ENCODE measurements around the gene OR6X1.
A peak's percentile ranks its signal among the peaks of the same experiment; 100 is the strongest.
"Not testable (repeated sequence)": the region's sequence is repeated elsewhere in the genome, so short reads cannot be mapped to it uniquely, and the experiment has no call there.

Gene OR6X1

GRCh38 chr11:123775289-123775688 lies 21.0 kb upstream of the OR6X1 start:
- ATAC-seq (replicated peaks; ENCODE audit: extremely low read depth, poor library complexity, severe bottlenecking) (no peak), DNase-seq (ENCODE audit: low spot score in 2 of 2) (no peak)
- H3K4me3 Mint-ChIP-seq: no peak overlapping the region
- H3K36me3 Mint-ChIP-seq (ENCODE audit: insufficient read depth): no peaks in the 10 kb centered on the region
- H3K27ac Mint-ChIP-seq (ENCODE audit: low read depth): no peak overlapping the region
- no peaks in the 10 kb centered on the region for H3K4me1 Mint-ChIP-seq
- H3K27me3 Mint-ChIP-seq: peaks cover 30% of the 10 kb centered on the region
- H3K9me3 Mint-ChIP-seq: no peaks in the 10 kb centered on the region

- ATAC-seq (replicated peaks; ENCODE audit: extremely low read depth, poor library complexity, severe bottlenecking) (no peak), DNase-seq (ENCODE audit: low spot score in 2 of 2) (no peak)
- H3K27ac Mint-ChIP-seq (ENCODE audit: low read depth): no peak overlapping the region
- no peak overlapping the region for H3K4me3 Mint-ChIP-seq
- no peaks in the 10 kb centered on the region for H3K4me1 Mint-ChIP-seq
- no peaks in the 10 kb centered on the region for H3K9me3 Mint-ChIP-seq
- peaks cover 29% of the 10 kb centered on the region for H3K27me3 Mint-ChIP-seq
- no peaks in the 10 kb centered on the region for H3K36me3 Mint-ChIP-seq (ENCODE audit: insufficient read depth)
These were observed 19.6 kb upstream of the OR6X1 start for GRCh38 chr11:123773959-123774358.

DNA sequence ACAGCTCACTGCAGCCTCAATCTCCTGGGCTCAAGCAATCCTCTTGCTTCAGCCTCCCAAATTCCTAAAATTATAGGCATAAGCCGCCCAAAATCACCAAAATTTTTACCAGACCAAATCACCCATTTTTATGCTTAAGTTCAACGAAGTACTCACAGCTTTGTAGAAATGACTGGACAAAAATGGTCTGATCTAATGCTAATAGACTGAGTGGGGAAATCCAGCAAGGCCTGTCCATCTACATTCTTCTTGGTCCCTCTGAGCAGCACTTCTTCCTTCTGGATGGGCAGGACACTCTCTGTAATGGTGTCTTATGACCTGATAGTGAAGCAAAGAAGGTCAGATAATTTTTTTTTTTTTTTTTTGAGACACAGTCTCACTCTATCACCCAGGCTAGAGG lies 18.7 kb upstream of the OR6X1 start:
- ATAC-seq (replicated peaks; ENCODE audit: extremely low read depth, poor library complexity, severe bottlenecking) (no peak), DNase-seq (ENCODE audit: low spot score in 2 of 2) (no peak)
- H3K27ac Mint-ChIP-seq (ENCODE audit: low read depth): no peak overlapping the region
- no peak overlapping the region for H3K4me3 Mint-ChIP-seq
- H3K4me1 Mint-ChIP-seq: no peaks in the 10 kb centered on the region
- H3K36me3 Mint-ChIP-seq (ENCODE audit: insufficient read depth): no peaks in the 10 kb centered on the region
- H3K27me3 Mint-ChIP-seq: peaks cover 29% of the 10 kb centered on the region
- no peaks in the 10 kb centered on the region for H3K9me3 Mint-ChIP-seq

GRCh38 chr11:123771664-123772063 lies 17.3 kb upstream of the OR6X1 start:
- H3K4me3 Mint-ChIP-seq: no peak overlapping the region
- H3K27me3 Mint-ChIP-seq: peaks cover 34% of the 10 kb centered on the region
- ATAC-seq (replicated peaks; ENCODE audit: extremely low read depth, poor library complexity, severe bottlenecking) (no peak), DNase-seq (ENCODE audit: low spot score in 2 of 2) (no peak)
- H3K27ac Mint-ChIP-seq (ENCODE audit: low read depth): no peak overlapping the region
- H3K36me3 Mint-ChIP-seq (ENCODE audit: insufficient read depth): no peaks in the 10 kb centered on the region
- no peaks in the 10 kb centered on the region for H3K4me1 Mint-ChIP-seq
- H3K9me3 Mint-ChIP-seq: no peaks in the 10 kb centered on the region

GRCh38 chr11:123770712-123771111 lies 16.4 kb upstream of the OR6X1 start:
- Mint-ChIP-seq H3K4me1 (no peaks in the 10 kb centered on the region), H3K36me3 (ENCODE audit: insufficient read depth) (no peaks in the 10 kb centered on the region), H3K27me3 (peaks cover 42% of the 10 kb centered on the region), H3K9me3 (no peaks in the 10 kb centered on the region), H3K27ac (ENCODE audit: low read depth) (no peak overlapping the region), H3K4me3 (no peak overlapping the region)
- ATAC-seq (replicated peaks; ENCODE audit: extremely low read depth, poor library complexity, severe bottlenecking) (no peak), DNase-seq (ENCODE audit: low spot score in 2 of 2) (no peak)

DNA sequence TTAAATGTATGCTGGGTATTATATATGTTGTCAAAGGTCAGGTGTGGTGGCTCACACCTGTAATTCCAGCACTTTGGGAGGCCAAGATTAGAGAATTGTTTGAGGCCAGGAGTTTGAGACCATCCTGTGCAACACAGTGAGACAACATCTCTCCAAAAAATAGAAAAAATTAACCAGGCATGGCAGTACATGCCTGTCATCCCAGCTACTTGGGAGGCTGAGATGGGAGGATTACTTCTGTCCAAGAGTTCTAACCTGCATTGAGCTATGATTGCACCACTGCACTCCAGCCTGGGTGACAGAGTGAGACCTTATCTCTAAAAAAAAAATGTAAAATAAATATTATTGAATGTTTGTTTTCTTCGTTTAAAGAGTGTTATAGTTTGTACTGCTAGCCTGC lies 11.3 kb upstream of the OR6X1 start:
- DNase-seq (ENCODE audit: low spot score in 2 of 2): no peak
- Mint-ChIP-seq H3K4me1 (no peaks in the 10 kb centered on the region), H3K27me3 (peaks cover 45% of the 10 kb centered on the region), H3K4me3 (no peak overlapping the region), H3K9me3 (peaks cover 9% of the 10 kb centered on the region), H3K36me3 (ENCODE audit: insufficient read depth) (no peaks in the 10 kb centered on the region), H3K27ac (ENCODE audit: low read depth) (no peak overlapping the region)
- no peak for ATAC-seq (replicated peaks; ENCODE audit: extremely low read depth, poor library complexity, severe bottlenecking)

DNA sequence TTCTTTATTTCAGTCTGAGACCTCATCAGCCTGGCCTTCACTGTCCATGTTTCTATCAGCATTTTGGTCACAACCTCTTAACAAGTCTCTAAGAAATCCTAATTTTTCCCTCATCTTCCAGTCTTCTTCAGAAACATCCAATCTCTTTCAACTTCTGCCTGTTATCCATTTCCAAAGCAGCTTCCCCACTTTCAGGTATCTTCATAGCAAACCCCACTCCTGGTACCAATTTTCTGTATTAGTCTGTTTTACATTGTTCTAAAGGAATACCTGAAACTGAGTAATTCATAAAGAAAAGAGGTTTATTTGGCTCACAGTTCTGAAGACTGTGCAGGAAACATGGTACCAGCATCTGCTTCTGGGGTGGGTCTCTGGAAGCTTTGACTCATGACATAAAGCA lies 8.1 kb upstream of the OR6X1 start:
- no peak for DNase-seq (ENCODE audit: low spot score in 2 of 2)
- no peaks in the 10 kb centered on the region for H3K4me1 Mint-ChIP-seq
- peaks cover 33% of the 10 kb centered on the region for H3K27me3 Mint-ChIP-seq
- no peak for ATAC-seq (replicated peaks; ENCODE audit: extremely low read depth, poor library complexity, severe bottlenecking)
- no peak overlapping the region for H3K4me3 Mint-ChIP-seq
- peaks cover 9% of the 10 kb centered on the region for H3K9me3 Mint-ChIP-seq
- H3K27ac Mint-ChIP-seq (ENCODE audit: low read depth): no peak overlapping the region
- H3K36me3 Mint-ChIP-seq (ENCODE audit: insufficient read depth): no peaks in the 10 kb centered on the region

DNA sequence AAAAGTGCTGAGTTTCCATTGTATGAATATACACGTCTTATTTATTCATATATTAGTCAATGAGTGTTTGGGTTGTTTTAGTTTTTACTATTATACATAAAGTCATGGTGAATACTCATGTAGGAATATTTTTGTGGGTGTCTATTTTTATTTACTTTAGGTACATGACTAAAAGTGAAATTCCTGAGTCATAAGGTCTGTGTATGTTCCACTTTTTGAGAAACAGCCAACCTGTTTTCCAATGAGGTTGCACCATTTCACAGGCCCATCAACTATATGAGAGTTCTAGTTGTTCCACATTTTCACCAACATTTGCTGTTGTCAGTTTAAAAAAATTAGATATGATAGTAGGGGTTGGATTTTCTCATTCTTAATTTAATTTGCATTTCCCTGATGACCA lies 6.6 kb upstream of the OR6X1 start:
- ATAC-seq (replicated peaks; ENCODE audit: extremely low read depth, poor library complexity, severe bottlenecking): no peak
- no peak overlapping the region for H3K4me3 Mint-ChIP-seq

GRCh38 chr11:123757976-123758375 lies 3.7 kb upstream of the OR6X1 start:
- Mint-ChIP-seq H3K9me3 (peaks cover 9% of the 10 kb centered on the region), H3K4me1 (no peaks in the 10 kb centered on the region), H3K27me3 (peaks cover 51% of the 10 kb centered on the region), H3K36me3 (ENCODE audit: insufficient read depth) (no peaks in the 10 kb centered on the region), H3K27ac (ENCODE audit: low read depth) (no peak overlapping the region), H3K4me3 (no peak overlapping the region)
- DNase-seq (ENCODE audit: low spot score in 2 of 2) (no peak), ATAC-seq (replicated peaks; ENCODE audit: extremely low read depth, poor library complexity, severe bottlenecking) (no peak)

More for the DNA sequence above, 6.6 kb upstream of the OR6X1 start:
- Mint-ChIP-seq H3K36me3 (ENCODE audit: insufficient read depth) (no peaks in the 10 kb centered on the region), H3K27ac (ENCODE audit: low read depth) (no peak overlapping the region), H3K27me3 (peaks cover 37% of the 10 kb centered on the region), H3K9me3 (peaks cover 9% of the 10 kb centered on the region), H3K4me1 (no peaks in the 10 kb centered on the region)
- DNase-seq (ENCODE audit: low spot score in 2 of 2): no peak

GRCh38 chr11:123755813-123756212 lies 1.5 kb upstream of the OR6X1 start:
- Mint-ChIP-seq H3K36me3 (ENCODE audit: insufficient read depth) (no peaks in the 10 kb centered on the region), H3K27ac (ENCODE audit: low read depth) (peak overlapping the region; percentile 2), H3K27me3 (peaks cover 62% of the 10 kb centered on the region), H3K4me1 (no peaks in the 10 kb centered on the region), H3K9me3 (no peaks in the 10 kb centered on the region), H3K4me3 (no peak overlapping the region)
- ATAC-seq (replicated peaks; ENCODE audit: extremely low read depth, poor library complexity, severe bottlenecking) (no peak), DNase-seq (ENCODE audit: low spot score in 2 of 2) (no peak)

GRCh38 chr11:123755344-123755743 lies 1.0 kb upstream of the OR6X1 start:
- Mint-ChIP-seq H3K4me3 (no peak overlapping the region), H3K36me3 (ENCODE audit: insufficient read depth) (no peaks in the 10 kb centered on the region), H3K27ac (ENCODE audit: low read depth) (no peak overlapping the region), H3K27me3 (peaks cover 67% of the 10 kb centered on the region), H3K9me3 (no peaks in the 10 kb centered on the region), H3K4me1 (no peaks in the 10 kb centered on the region)
- DNase-seq (ENCODE audit: low spot score in 2 of 2): no peak
- no peak for ATAC-seq (replicated peaks; ENCODE audit: extremely low read depth, poor library complexity, severe bottlenecking)

DNA sequence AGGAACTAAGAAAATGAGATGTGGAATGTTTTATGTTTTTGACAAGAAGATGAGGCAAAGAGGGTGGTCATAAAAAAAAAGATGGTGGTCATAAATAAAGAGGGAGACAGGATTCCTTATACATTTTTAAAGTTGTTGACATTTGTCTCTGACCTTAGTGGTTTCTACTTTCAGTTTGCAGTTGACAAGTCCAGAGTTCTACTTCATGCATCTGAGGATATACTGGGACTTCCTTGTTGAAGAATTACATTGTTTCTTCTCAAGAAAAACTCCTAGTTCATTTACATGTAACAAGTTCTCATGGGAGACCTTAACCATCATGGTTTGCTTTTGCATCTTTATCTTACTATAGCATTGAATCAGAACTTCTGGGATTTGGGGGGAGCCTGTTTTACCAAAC lies 1.2 kb downstream of the OR6X1 start:
- H3K27ac Mint-ChIP-seq (ENCODE audit: low read depth): no peak overlapping the region
- no peaks in the 10 kb centered on the region for H3K9me3 Mint-ChIP-seq
- H3K27me3 Mint-ChIP-seq: peaks cover 84% of the 10 kb centered on the region
- ATAC-seq (replicated peaks; ENCODE audit: extremely low read depth, poor library complexity, severe bottlenecking): no peak
- H3K36me3 Mint-ChIP-seq (ENCODE audit: insufficient read depth): no peaks in the 10 kb centered on the region
- no peak for DNase-seq (ENCODE audit: low spot score in 2 of 2)
- no peaks in the 10 kb centered on the region for H3K4me1 Mint-ChIP-seq
- H3K4me3 Mint-ChIP-seq: no peak overlapping the region

- Mint-ChIP-seq H3K9me3 (no peaks in the 10 kb centered on the region), H3K36me3 (ENCODE audit: insufficient read depth) (no peaks in the 10 kb centered on the region), H3K27ac (ENCODE audit: low read depth) (no peak overlapping the region), H3K4me1 (no peaks in the 10 kb centered on the region), H3K4me3 (no peak overlapping the region), H3K27me3 (peaks cover 87% of the 10 kb centered on the region)
- no peak for ATAC-seq (replicated peaks; ENCODE audit: extremely low read depth, poor library complexity, severe bottlenecking)
- DNase-seq (ENCODE audit: low spot score in 2 of 2): no peak
These were observed 2.5 kb downstream of the OR6X1 start for GRCh38 chr11:123751781-123752180.

DNA sequence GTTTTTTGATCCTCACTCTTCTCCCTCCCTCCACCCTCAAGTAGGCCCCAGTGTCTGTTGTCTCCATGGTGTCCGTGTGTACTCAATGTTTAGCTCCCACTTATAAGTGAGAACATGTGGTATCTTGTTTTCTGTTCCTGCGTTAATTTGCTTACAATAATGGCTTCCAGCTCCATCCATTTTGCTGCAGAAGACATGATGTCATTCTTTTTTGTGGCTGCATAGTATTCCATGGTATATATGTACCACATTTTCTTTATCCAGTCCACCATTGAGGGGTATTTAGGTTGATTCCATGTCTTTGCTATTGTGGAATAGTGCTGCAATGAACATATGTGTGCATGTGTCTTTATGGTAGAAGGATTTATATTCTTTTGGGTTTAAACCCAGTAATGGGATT lies 6.0 kb downstream of the OR6X1 start:
- H3K36me3 Mint-ChIP-seq (ENCODE audit: insufficient read depth); H3K27ac Mint-ChIP-seq (ENCODE audit: low read depth); H3K9me3 Mint-ChIP-seq; ATAC-seq (replicated peaks; ENCODE audit: extremely low read depth, poor library complexity, severe bottlenecking); H3K4me3 Mint-ChIP-seq; H3K4me1 Mint-ChIP-seq; DNase-seq (ENCODE audit: low spot score in 2 of 2): not testable (repeated sequence)
- H3K27me3 Mint-ChIP-seq: peaks cover 72% of the 10 kb centered on the region
